Activated CD8-positive, alpha-beta memory T cell treated with anti-CD3 and anti-CD28 coated beads, Interleukin-2, amount 10 ng/mL, durations not matched to agents 7 days and 5 days (primary cell): ENCODE measurements around the gene ACOT7. TPM values are rescaled to one million over a fixed set of nuclear protein-coding genes. Genes with fewer than 3 reads are reported as not detected.

ENCODE experiments used
- ATAC-seq: fragments of 150-1000 bp; cut with Tn5 transposase; one replicate; pipeline ENCODE4 v1.10.0; 2021; ENCODE audit warnings: moderate library complexity
- CTCF ChIA-PET: fragments of 350-600 bp; sonication (Branson Sonifier 250); formaldehyde crosslinking; loops from one replicate; lab custom pipeline; 2021; ENCODE audit warnings: antibody characterized with exemption; lab: Charles Lee
- DNase-seq: peaks from one replicate; pipeline ENCODE4 v3.0.0-alpha.2; 2020
- H3K27ac Mint-ChIP-seq: one replicate; pipeline ENCODE4 v1.8.0; 2021; ENCODE audit warnings: mild to moderate bottlenecking, mixed read lengths
- H3K27me3 Mint-ChIP-seq: one replicate; pipeline ENCODE4 v1.8.0; 2021; ENCODE audit warnings: mixed read lengths
- H3K36me3 Mint-ChIP-seq: one replicate; pipeline ENCODE4 v1.8.0; 2021; ENCODE audit warnings: mild to moderate bottlenecking, mixed read lengths
- H3K4me1 Mint-ChIP-seq: one replicate; pipeline ENCODE4 v1.8.0; 2021; ENCODE audit warnings: mixed read lengths
- H3K4me3 Mint-ChIP-seq: one replicate; pipeline ENCODE4 v1.8.0; 2021; ENCODE audit warnings: mild to moderate bottlenecking, moderate library complexity, mixed read lengths
- H3K9me3 Mint-ChIP-seq: one replicate; pipeline ENCODE4 v1.8.0; 2022; ENCODE audit warnings: low read depth, mixed read lengths
- total RNA-seq, 2 experiments: library from RNA; stranded (reverse); gene quantifications; one replicate each; pipeline ENCODE4 v1.2.3, GENCODE V29; 2021

Gene ACOT7
- total RNA-seq, 2 experiments from 2014 or later = 81.3 to 87.0 TPM

DNA sequence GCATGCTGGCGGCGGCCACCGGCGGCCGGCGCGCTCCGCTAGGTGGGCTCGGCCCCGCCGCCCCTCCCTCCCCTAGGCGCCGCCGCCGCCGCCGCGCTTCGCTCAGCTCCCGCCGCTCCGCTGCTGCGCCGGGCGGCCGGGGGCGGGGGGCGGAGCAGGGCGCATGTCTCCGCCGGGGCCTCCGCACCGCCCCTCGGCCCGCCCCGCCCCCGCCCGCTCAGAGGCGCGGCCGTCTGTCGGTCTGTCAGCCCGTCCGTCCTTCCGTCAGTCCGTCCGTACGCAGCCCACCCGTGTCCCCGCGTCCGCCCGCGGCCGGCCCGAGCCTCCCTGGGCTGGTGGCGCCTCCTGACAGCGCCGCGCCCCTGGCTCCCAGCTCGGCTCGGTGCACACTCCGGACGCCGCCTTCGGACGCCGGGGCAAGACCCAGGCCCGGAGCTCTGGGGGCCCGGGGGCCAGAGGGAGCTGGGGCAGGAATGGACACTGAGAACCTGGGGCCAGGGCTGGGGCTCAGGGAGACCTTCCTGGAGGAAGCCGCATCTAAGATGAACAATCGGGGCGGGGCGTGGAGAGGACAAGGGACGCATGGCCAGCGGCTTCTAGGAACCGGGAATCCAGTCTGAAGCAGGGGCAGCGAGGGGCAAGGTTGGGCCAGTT, 132.5 kb downstream of the ACOT7 start, which contains the start of gene GPR153:
GPR153 (minus strand) TSS at position 138 of the 654 bp plus-strand sequence. CDS start 6,193 bp downstream, outside the sequence.
- ATAC-seq (peak; percentile 69), DNase-seq (peak; percentile 56)
- CTCF ChIA-PET = interaction anchor here (1.0 to 2.4 kb wide), 2 partner anchors 15 to 16 kb away, joined by 3 to 16 read pairs; no protein-coding TSS in a partner anchor
- H3K36me3 Mint-ChIP-seq = no peaks in the 10 kb centered on the region
- no peak within 1 kb of the TSS for H3K27ac Mint-ChIP-seq
- H3K4me3 Mint-ChIP-seq = peak within 1 kb of the TSS; percentile 41
- peaks cover 15% of the 10 kb centered on the region for H3K27me3 Mint-ChIP-seq
- H3K9me3 Mint-ChIP-seq = no peaks in the 10 kb centered on the region
- peaks cover 12% of the 10 kb centered on the region for H3K4me1 Mint-ChIP-seq

GRCh38 chr1:6260433-6260934, 133.1 kb downstream of the ACOT7 start:
- no peaks in the 10 kb centered on the region for H3K36me3 Mint-ChIP-seq
- no peak overlapping the region for H3K4me3 Mint-ChIP-seq
- no peak for DNase-seq
- CTCF ChIA-PET = interaction anchor here (1.0 to 2.4 kb wide), 3 partner anchors 13 to 16 kb away, joined by 3 to 16 read pairs (median 13); no protein-coding TSS in a partner anchor
- H3K9me3 Mint-ChIP-seq = no peaks in the 10 kb centered on the region
- H3K27ac Mint-ChIP-seq = no peak overlapping the region
- ATAC-seq = peak; percentile 41
- peaks cover 15% of the 10 kb centered on the region for H3K27me3 Mint-ChIP-seq
- H3K4me1 Mint-ChIP-seq = peaks cover 12% of the 10 kb centered on the region

GRCh38 chr1:6259491-6260362, 133.8 kb downstream of the ACOT7 start:
- peak; percentile 88 for DNase-seq
- peak overlapping the region; percentile 40 for H3K4me3 Mint-ChIP-seq
- H3K36me3 Mint-ChIP-seq = no peaks in the 10 kb centered on the region
- CTCF ChIA-PET = interaction anchor here (0.8 to 2.7 kb wide), 4 partner anchors 13 to 178 kb away, joined by 3 to 13 read pairs (median 7); no protein-coding TSS in a partner anchor
- H3K27ac Mint-ChIP-seq = no peak overlapping the region
- peaks cover 12% of the 10 kb centered on the region for H3K4me1 Mint-ChIP-seq
- peak; percentile 75 for ATAC-seq
- H3K27me3 Mint-ChIP-seq = peaks cover 15% of the 10 kb centered on the region
- H3K9me3 Mint-ChIP-seq = no peaks in the 10 kb centered on the region

DNA sequence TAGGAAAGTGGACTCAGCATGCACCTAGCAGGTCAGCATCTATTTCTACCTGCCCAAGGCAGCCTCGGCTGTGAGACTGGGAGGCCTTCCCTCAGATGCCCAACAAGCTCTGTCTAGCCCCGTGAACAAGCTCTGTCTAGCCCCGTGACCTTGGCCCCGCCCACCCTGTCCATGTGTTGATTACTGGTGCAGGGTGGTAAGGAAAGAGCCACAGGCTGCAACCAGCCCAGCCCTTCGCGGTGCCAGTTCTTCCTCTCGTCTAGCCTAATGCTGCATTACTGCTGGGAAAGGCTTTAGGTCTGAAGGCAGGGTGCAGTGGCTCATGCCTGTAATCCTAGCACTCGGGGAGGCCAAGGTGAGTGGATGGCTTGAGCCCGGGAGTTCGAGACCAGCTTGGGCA, 134.9 kb downstream of the ACOT7 start:
- CTCF ChIA-PET = interaction anchor here (0.9 to 2.7 kb wide), 3 partner anchors 12 to 180 kb away, joined by 3 to 13 read pairs (median 11); no protein-coding TSS in a partner anchor
- no peaks in the 10 kb centered on the region for H3K36me3 Mint-ChIP-seq
- DNase-seq (no peak), ATAC-seq (no peak)
- no peaks in the 10 kb centered on the region for H3K9me3 Mint-ChIP-seq
- H3K27ac Mint-ChIP-seq = no peak overlapping the region
- H3K27me3 Mint-ChIP-seq = peaks cover 15% of the 10 kb centered on the region
- H3K4me1 Mint-ChIP-seq = peaks cover 9% of the 10 kb centered on the region
- no peak overlapping the region for H3K4me3 Mint-ChIP-seq

DNA sequence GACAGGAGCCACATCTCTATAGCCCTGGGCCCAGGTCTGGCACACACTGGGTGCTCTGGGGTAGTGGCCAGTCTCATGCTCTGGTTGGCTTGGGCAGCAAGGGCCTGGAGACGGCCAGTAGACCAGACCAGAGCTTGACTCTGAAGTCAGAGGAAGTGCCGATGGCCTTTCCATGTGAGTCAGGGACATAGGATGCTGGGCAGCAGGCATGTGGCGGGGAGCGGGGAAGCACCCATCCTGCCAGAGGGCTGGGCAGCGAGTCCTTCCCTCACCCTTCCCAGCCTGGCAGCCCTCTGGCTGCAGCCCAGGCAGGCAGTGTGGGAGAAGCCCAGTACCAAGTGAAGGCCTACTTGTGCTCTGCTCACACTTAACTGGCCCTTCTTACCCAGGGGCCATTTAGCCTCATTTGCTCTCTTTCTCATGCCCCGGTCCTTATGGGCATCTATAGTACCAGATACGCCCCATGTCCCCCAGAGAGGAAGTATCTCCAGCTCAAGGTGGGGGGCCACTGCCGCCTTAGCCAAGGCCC, 136.0 kb downstream of the ACOT7 start:
- ATAC-seq (no peak), DNase-seq (no peak)
- peaks cover under 1% of the 10 kb centered on the region for H3K4me1 Mint-ChIP-seq
- H3K27ac Mint-ChIP-seq = no peak overlapping the region
- H3K9me3 Mint-ChIP-seq = no peaks in the 10 kb centered on the region
- peaks cover 15% of the 10 kb centered on the region for H3K27me3 Mint-ChIP-seq
- CTCF ChIA-PET = interaction anchor here (2.3 to 2.7 kb wide), 2 partner anchors 11 to 20 kb away, joined by 11 to 12 read pairs; no protein-coding TSS in a partner anchor
- H3K4me3 Mint-ChIP-seq = no peak overlapping the region
- no peaks in the 10 kb centered on the region for H3K36me3 Mint-ChIP-seq

GRCh38 chr1:6256645-6257044, 136.9 kb downstream of the ACOT7 start:
- Mint-ChIP-seq H3K27me3 (peaks cover 15% of the 10 kb centered on the region), H3K27ac (no peak overlapping the region)
- CTCF ChIA-PET = interaction anchor here (2.3 kb wide), 1 partner anchor 10 kb away, joined by 12 read pairs; no protein-coding TSS in a partner anchor

DNA sequence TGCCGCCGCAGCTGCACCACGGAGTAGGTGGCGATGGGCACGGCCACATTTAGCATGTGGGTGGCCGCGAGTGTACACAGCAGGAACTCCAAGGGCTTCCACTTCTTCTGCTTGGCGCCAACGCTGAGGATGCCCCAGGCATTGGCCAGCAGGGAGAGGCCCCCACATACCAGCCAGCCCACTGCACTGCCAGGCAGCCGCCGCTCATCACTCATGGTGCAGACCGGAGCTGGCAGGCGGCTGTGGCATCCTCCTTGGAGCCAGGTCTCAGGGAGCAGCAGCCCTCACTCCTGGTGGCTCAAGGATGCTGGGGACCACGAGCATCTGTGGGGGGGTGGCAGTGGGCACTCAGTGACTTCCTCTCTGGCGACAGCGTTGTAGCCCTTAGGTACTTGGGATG, 138.9 kb downstream of the ACOT7 start:
- CTCF ChIA-PET = interaction anchor here (0.7 kb wide), 1 partner anchor 1543 kb away, joined by 5 read pairs; no protein-coding TSS in a partner anchor
- H3K9me3 Mint-ChIP-seq = no peaks in the 10 kb centered on the region
- DNase-seq (no peak), ATAC-seq (no peak)
- no peak overlapping the region for H3K4me3 Mint-ChIP-seq
- H3K36me3 Mint-ChIP-seq = no peaks in the 10 kb centered on the region
- peaks cover 3% of the 10 kb centered on the region for H3K4me1 Mint-ChIP-seq
- no peak overlapping the region for H3K27ac Mint-ChIP-seq
- peaks cover 32% of the 10 kb centered on the region for H3K27me3 Mint-ChIP-seq

More at GRCh38 chr1:6256645-6257044, 136.9 kb downstream of the ACOT7 start:
- ATAC-seq (no peak), DNase-seq (no peak)
- Mint-ChIP-seq H3K36me3 (no peaks in the 10 kb centered on the region), H3K4me3 (no peak overlapping the region), H3K4me1 (no peaks in the 10 kb centered on the region), H3K9me3 (no peaks in the 10 kb centered on the region)

DNA sequence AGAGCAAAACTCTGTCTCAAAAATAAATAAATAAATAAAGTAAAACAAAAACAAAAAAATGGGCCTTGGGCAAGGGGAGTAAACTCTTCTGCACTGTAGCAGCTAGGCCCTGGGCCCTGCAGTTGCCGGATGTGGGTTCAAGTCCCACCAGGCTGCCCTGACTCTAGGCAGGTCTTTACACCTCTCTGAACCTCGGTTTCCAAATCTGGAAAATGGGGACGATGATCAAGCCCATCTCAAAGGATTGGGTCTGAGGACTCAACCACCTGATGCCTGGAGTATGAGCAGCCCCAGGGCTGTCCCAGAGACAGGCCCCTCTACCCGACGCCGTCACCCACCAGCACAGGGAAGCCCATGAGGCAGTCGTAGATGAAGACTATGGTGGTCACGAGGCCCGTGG, 140.2 kb downstream of the ACOT7 start:
- Mint-ChIP-seq H3K36me3 (no peaks in the 10 kb centered on the region), H3K4me3 (no peak overlapping the region), H3K9me3 (no peaks in the 10 kb centered on the region), H3K27me3 (peaks cover 27% of the 10 kb centered on the region), H3K27ac (no peak overlapping the region), H3K4me1 (peaks cover 5% of the 10 kb centered on the region)
- ATAC-seq (no peak), DNase-seq (no peak)
- CTCF ChIA-PET = no interaction called here

DNA sequence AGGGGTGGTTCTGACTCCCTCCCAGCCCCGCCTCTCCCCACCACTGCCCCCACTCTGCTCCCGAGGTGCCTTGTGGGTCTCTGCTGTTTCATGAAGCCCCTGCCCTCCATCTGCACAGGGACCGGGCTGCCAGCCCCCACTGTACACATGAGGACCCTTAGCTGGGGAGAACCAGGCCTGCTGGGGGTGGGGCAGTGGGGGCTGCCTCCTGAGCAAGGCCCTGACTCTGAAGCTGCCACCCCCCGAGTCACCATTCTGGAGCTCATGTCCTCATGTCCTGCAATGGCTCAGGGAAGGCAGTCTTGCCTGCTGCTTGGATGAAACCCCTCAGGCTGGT, 141.2 kb downstream of the ACOT7 start:
- H3K27me3 Mint-ChIP-seq = peaks cover 36% of the 10 kb centered on the region
- H3K4me3 Mint-ChIP-seq = no peak overlapping the region
- no peak overlapping the region for H3K27ac Mint-ChIP-seq
- CTCF ChIA-PET = interaction anchor here (1.3 kb wide), 1 partner anchor 171 kb away, joined by 3 read pairs; no protein-coding TSS in a partner anchor
- no peaks in the 10 kb centered on the region for H3K36me3 Mint-ChIP-seq
- no peak for DNase-seq
- H3K4me1 Mint-ChIP-seq = peaks cover 5% of the 10 kb centered on the region
- no peaks in the 10 kb centered on the region for H3K9me3 Mint-ChIP-seq
- ATAC-seq = no peak

- Mint-ChIP-seq H3K27ac (no peak overlapping the region), H3K4me3 (no peak overlapping the region), H3K9me3 (no peaks in the 10 kb centered on the region), H3K27me3 (peaks cover 41% of the 10 kb centered on the region), H3K4me1 (peaks cover 5% of the 10 kb centered on the region), H3K36me3 (no peaks in the 10 kb centered on the region)
- DNase-seq (no peak), ATAC-seq (no peak)
- CTCF ChIA-PET = interaction anchor here (1.3 to 6.2 kb wide), 3 partner anchors 91 to 171 kb away, joined by 3 to 63 read pairs (median 3); no protein-coding TSS in a partner anchor
These were observed 141.7 kb downstream of the ACOT7 start for GRCh38 chr1:6251681-6252373.

DNA sequence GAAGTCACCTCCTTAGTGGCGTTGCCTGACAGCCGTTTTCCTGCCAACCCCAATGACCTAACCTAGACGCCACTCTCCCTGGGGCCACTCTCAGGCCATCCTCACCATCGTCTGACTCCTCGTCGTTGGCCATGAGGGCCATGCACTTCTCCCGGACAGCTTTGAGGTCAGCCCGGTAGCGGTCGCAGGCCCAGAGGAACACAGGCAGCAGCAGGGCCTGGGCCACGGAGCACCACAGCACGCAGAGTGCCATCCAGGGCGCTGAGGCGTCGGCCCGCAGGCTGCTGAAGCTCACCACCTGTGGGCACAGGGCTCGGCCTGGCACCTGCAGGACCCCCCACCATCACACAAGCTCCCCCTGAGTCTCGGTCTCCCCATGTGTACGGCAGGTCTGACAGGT, 142.3 kb downstream of the ACOT7 start:
- Mint-ChIP-seq H3K27ac (no peak overlapping the region), H3K27me3 (peaks cover 46% of the 10 kb centered on the region), H3K36me3 (no peaks in the 10 kb centered on the region), H3K4me1 (peaks cover 10% of the 10 kb centered on the region), H3K9me3 (no peaks in the 10 kb centered on the region), H3K4me3 (no peak overlapping the region)
- DNase-seq (no peak), ATAC-seq (no peak)
- CTCF ChIA-PET = interaction anchor here (1.0 to 6.2 kb wide), 3 partner anchors 91 to 154 kb away, joined by 3 to 63 read pairs (median 4); no protein-coding TSS in a partner anchor
